GM12864 (cell line): ENCODE results near the gene ST6GALNAC3.

Source experiments
- DNase-seq: peaks from one replicate; pipeline ENCODE4 v3.0.0-alpha.2; 2011; ENCODE audit warnings: low read depth
- H3K4me3 ChIP-seq: 2 replicates; pipeline ENCODE4 v1.5.1; 2011; ENCODE audit warnings: mild to moderate bottlenecking, low read depth, low read length, control low read depth
- CTCF ChIP-seq: IDR thresholded peaks from 2 replicates; pipeline ENCODE4 v1.5.1; 2011; ENCODE audit warnings: low read depth, mild to moderate bottlenecking, moderate library complexity, low read length, control low read depth, inconsistent platforms; ENCODE audit errors: missing control alignments

The ST6GALNAC3 gene

GRCh38 chr1:76102046-76102445, 27.5 kb downstream of the ST6GALNAC3 start:
- TF ChIP-seq CTCF, result no peak
- H3K4me3 ChIP-seq, result no peak overlapping the region
- no peak for DNase-seq

- no peak for DNase-seq
- no peak for TF ChIP-seq CTCF
- H3K4me3 ChIP-seq, result no peak overlapping the region
Observed at GRCh38 chr1:76103034-76103433, 28.5 kb downstream of the ST6GALNAC3 start.

GRCh38 chr1:76105372-76105771, 30.8 kb downstream of the ST6GALNAC3 start:
- TF ChIP-seq CTCF, result no peak
- no peak for DNase-seq
- no peak overlapping the region for H3K4me3 ChIP-seq

- TF ChIP-seq CTCF, result no peak
- no peak for DNase-seq
Observed at GRCh38 chr1:76106251-76106650, 31.7 kb downstream of the ST6GALNAC3 start.

GRCh38 chr1:76106719-76107235, 32.2 kb downstream of the ST6GALNAC3 start:
- TF ChIP-seq CTCF, result no peak
- DNase-seq, result no peak
- no peak overlapping the region for H3K4me3 ChIP-seq

More at GRCh38 chr1:76106251-76106650, 31.7 kb downstream of the ST6GALNAC3 start:
- H3K4me3 ChIP-seq, result no peak overlapping the region

GRCh38 chr1:76109404-76109803, 34.9 kb downstream of the ST6GALNAC3 start:
- no peak for DNase-seq
- no peak overlapping the region for H3K4me3 ChIP-seq
- no peak for TF ChIP-seq CTCF

- DNase-seq, result no peak
- no peak overlapping the region for H3K4me3 ChIP-seq
- no peak for TF ChIP-seq CTCF
Observed at GRCh38 chr1:76109901-76110560, 35.5 kb downstream of the ST6GALNAC3 start.
